ENCODE measurements around the gene RNF183.

GRCh38 chr9:113315231-113315630, 12.1 kb upstream of the RNF183 start:
- TF ChIP-seq, protein P1, sequence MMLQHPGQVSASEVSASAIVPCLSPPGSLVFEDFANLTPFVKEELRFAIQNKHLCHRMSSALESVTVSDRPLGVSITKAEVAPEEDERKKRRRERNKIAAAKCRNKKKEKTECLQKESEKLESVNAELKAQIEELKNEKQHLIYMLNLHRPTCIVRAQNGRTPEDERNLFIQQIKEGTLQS (IDR thresholded peaks at IDR 0.05) = no peak
- TF ChIP-seq, protein P1 (CRISPR knock-in tag; conservative IDR thresholded peaks at IDR 0.05) = no peak
- TF ChIP-seq ELF4 (CRISPR knock-in tag; IDR thresholded peaks at IDR 0.05) = no peak
- no peak for TF ChIP-seq SIRT6 (IDR thresholded peaks at IDR 0.05; ENCODE audit: low read depth, low read length)
- TF ChIP-seq ZNF263 (CRISPR knock-in tag; IDR thresholded peaks at IDR 0.05; ENCODE audit: borderline replicate concordance) = no peak
- TF ChIP-seq, protein P2, sequence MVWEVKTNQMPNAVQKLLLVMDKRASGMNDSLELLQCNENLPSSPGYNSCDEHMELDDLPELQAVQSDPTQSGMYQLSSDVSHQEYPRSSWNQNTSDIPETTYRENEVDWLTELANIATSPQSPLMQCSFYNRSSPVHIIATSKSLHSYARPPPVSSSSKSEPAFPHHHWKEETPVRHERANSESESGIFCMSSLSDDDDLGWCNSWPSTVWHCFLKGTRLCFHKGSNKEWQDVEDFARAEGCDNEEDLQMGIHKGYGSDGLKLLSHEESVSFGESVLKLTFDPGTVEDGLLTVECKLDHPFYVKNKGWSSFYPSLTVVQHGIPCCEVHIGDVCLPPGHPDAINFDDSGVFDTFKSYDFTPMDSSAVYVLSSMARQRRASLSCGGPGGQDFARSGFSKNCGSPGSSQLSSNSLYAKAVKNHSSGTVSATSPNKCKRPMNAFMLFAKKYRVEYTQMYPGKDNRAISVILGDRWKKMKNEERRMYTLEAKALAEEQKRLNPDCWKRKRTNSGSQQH (CRISPR knock-in tag; IDR thresholded peaks at IDR 0.05) = no peak
- no peak for TF ChIP-seq EP300 (IDR thresholded peaks at IDR 0.05; ENCODE audit: low read length)
- TF ChIP-seq ZNF184 (CRISPR knock-in tag; IDR thresholded peaks at IDR 0.05) = no peak
- TF ChIP-seq TAF1 (IDR thresholded peaks at IDR 0.05; ENCODE audit: control insufficient read depth, extremely low read depth, insufficient read depth, low read length, severe bottlenecking) = no peak
- no peak for TF ChIP-seq ZNF146 (CRISPR knock-in tag; IDR thresholded peaks at IDR 0.05; ENCODE audit: unreplicated experiment)
- TF ChIP-seq JUND (IDR thresholded peaks at IDR 0.05; ENCODE audit: borderline replicate concordance, low read depth, low read length) = no peak
- no peak for TF ChIP-seq JUND (tag; IDR thresholded peaks at IDR 0.05; ENCODE audit: borderline replicate concordance, low read depth, low read length)
- no peak for TF ChIP-seq ZFX (CRISPR knock-in tag; IDR thresholded peaks at IDR 0.05)
- TF ChIP-seq POLR2A (conservative IDR thresholded peaks at IDR 0.05) = no peak
- TF ChIP-seq E2F3 (CRISPR knock-in tag; IDR thresholded peaks at IDR 0.05) = no peak
- no peak for TF ChIP-seq ETS1 (conservative IDR thresholded peaks at IDR 0.05; ENCODE audit: control insufficient read depth, low read depth, low read length)
